GM12892 (cell line): ENCODE results near the gene C3orf20.

Experiments used
- DNase-seq: peaks from one replicate; pipeline ENCODE4 v3.0.0; 2011; ENCODE audit not compliant: insufficient read length
- FAIRE-seq: peaks from 2 replicates; lab custom pipeline; 2011; peaks lifted over from hg19 to GRCh38; lab: Jason Lieb, UNC
- POLR2A ChIP-seq: IDR thresholded peaks from 2 replicates; pipeline ENCODE4 v1.6.1; 2011; ENCODE audit warnings: low read depth, low read length, control low read depth
- POLR2AphosphoS5 ChIP-seq: IDR thresholded peaks from 2 replicates; pipeline ENCODE4 v1.6.1; 2011; ENCODE audit warnings: low read depth, low read length, control low read depth
- TAF1 ChIP-seq: IDR thresholded peaks from 2 replicates; pipeline ENCODE4 v1.6.1; 2011; ENCODE audit warnings: low read depth, mild to moderate bottlenecking, control low read depth, low read length, borderline replicate concordance

The C3orf20 gene

GRCh38 chr3:14784087-14784681 is 109.2 kb downstream of the C3orf20 start:
- FAIRE-seq (no peak), DNase-seq (no peak)
- TF ChIP-seq TAF1 (no peak), POLR2AphosphoS5 (no peak)

- FAIRE-seq (no peak), DNase-seq (no peak)
- TF ChIP-seq TAF1 = no peak
- TF ChIP-seq POLR2A = no peak
- no peak for TF ChIP-seq POLR2AphosphoS5
Observed at GRCh38 chr3:14785207-14786155, 110.5 kb downstream of the C3orf20 start.

GRCh38 chr3:14786369-14786768 is 111.4 kb downstream of the C3orf20 start:
- no peak for DNase-seq
- FAIRE-seq = no peak
- TF ChIP-seq TAF1 (no peak), POLR2AphosphoS5 (no peak), POLR2A (no peak)

- no peak for FAIRE-seq
- DNase-seq = no peak
- TF ChIP-seq POLR2AphosphoS5 = no peak
- TF ChIP-seq TAF1 = no peak
- TF ChIP-seq POLR2A = no peak
Observed at GRCh38 chr3:14787630-14788029, 112.7 kb downstream of the C3orf20 start.

- TF ChIP-seq TAF1 = no peak
- TF ChIP-seq POLR2A = no peak
- no peak for TF ChIP-seq POLR2AphosphoS5
- no peak for DNase-seq
Observed at GRCh38 chr3:14788644-14789043, 113.7 kb downstream of the C3orf20 start.

GRCh38 chr3:14789221-14789620 is 114.3 kb downstream of the C3orf20 start:
- FAIRE-seq = no peak
- TF ChIP-seq POLR2A (no peak), POLR2AphosphoS5 (no peak), TAF1 (no peak)

More at GRCh38 chr3:14788644-14789043, 113.7 kb downstream of the C3orf20 start:
- no peak for FAIRE-seq

GRCh38 chr3:14789640-14790285 is 114.8 kb downstream of the C3orf20 start:
- FAIRE-seq = no peak
- no peak for DNase-seq
- TF ChIP-seq POLR2A (no peak), TAF1 (no peak), POLR2AphosphoS5 (no peak)

More at GRCh38 chr3:14789221-14789620, 114.3 kb downstream of the C3orf20 start:
- DNase-seq = no peak

- DNase-seq = peak; percentile 52
- FAIRE-seq = peak; percentile 44
- TF ChIP-seq POLR2A (no peak), TAF1 (no peak), POLR2AphosphoS5 (no peak)
Observed at GRCh38 chr3:14791343-14791945, 116.5 kb downstream of the C3orf20 start.

- FAIRE-seq = no peak
Observed at GRCh38 chr3:14792691-14793121, 117.8 kb downstream of the C3orf20 start.

GRCh38 chr3:14793126-14793857 is 118.4 kb downstream of the C3orf20 start:
- DNase-seq (no peak), FAIRE-seq (no peak)
- no peak for TF ChIP-seq POLR2A
- TF ChIP-seq TAF1 = no peak
- TF ChIP-seq POLR2AphosphoS5 = no peak

More at GRCh38 chr3:14792691-14793121, 117.8 kb downstream of the C3orf20 start:
- TF ChIP-seq POLR2AphosphoS5 (no peak), POLR2A (no peak), TAF1 (no peak)
- DNase-seq = no peak
